Measurements from ENCODE around the gene SLC25A52. TPM values are rescaled to one million over a fixed set of nuclear protein-coding genes. Genes with fewer than 3 reads are reported as not detected.

The SLC25A52 gene
- polyA plus RNA-seq, 1 of the 3 experiments (the other 2 are of a cell fraction), result 0.03 TPM

DNA sequence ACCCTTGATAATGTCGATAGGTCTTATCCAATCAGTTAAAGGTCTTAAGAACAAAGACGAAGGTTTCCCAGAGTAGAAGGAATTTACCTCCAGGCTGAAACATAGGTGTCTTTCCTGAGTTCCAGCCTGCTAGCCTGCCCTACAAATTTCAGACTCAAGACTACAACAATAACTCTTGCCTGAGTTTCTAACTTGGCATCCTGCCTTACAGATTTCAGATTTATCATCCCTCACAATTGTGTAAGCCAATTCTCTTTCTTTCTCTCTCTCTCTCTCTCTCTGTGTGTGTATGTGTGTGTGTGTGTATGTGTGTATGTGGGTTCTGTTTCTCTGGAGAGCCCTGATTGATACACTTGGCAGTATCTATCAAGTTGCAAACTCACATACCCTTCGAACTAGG is 39.1 kb downstream of the SLC25A52 start:
- Histone ChIP-seq H3K27ac (ENCODE audit: low read depth in 2 of 2, low read length in 1 of 2) (no peak overlapping the region), H2AFZ (ENCODE audit: low read depth) (no peak overlapping the region), H3K27me3 (ENCODE audit: insufficient read depth) (no peaks in the 10 kb centered on the region; the same call in 1 of the 2 replicates), H3K4me2 (no peak overlapping the region), H3K79me2 (ENCODE audit: insufficient read depth) (no peaks in the 10 kb centered on the region), H3K36me3 (replicated peaks in 1 of 2; ENCODE audit: control insufficient read depth in 1 of 2, insufficient read depth in 2 of 2, low read length in 1 of 2) (no peaks in the 10 kb centered on the region), H3K9me3 (no peaks in the 10 kb centered on the region), H3K9me2 (no peaks in the 10 kb centered on the region), H4K20me1 (ENCODE audit: insufficient read depth) (no peaks in the 10 kb centered on the region), H3K9ac (no peak overlapping the region), H3K4me3 (ENCODE audit: low read depth in 2 of 2, low read length in 1 of 2) (no peak overlapping the region), H3K4me1 (ENCODE audit: control insufficient read depth in 1 of 2, insufficient read depth in 2 of 2, low read depth in 1 of 2, low read length in 1 of 2) (peaks cover 0 to 4% of the 10 kb centered on the region in 2 experiments; a peak in 1 of 4 replicates), H3F3A (replicated peaks; ENCODE audit: insufficient read depth) (no peaks in the 10 kb centered on the region)
- CTCF ChIA-PET, result interaction anchor here (0.6 to 4.9 kb wide), 36 partner anchors 7 to 351 kb away, joined by 3 to 92 read pairs (median 5); partner anchors contain the start of gene B4GALT6
- POLR2A ChIA-PET, result no interaction called here
- TF ChIP-seq, protein P1, sequence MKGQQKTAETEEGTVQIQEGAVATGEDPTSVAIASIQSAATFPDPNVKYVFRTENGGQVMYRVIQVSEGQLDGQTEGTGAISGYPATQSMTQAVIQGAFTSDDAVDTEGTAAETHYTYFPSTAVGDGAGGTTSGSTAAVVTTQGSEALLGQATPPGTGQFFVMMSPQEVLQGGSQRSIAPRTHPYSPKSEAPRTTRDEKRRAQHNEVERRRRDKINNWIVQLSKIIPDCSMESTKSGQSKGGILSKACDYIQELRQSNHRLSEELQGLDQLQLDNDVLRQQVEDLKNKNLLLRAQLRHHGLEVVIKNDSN (IDR thresholded peaks at IDR 0.05; ENCODE audit: borderline replicate concordance, low read depth), result no peak
- TF ChIP-seq TEAD4 (IDR thresholded peaks at IDR 0.05; ENCODE audit: borderline replicate concordance, insufficient read depth) (no peak), POLR2AphosphoS5 (IDR thresholded peaks at IDR 0.05; ENCODE audit: low read depth, low read length) (no peak), GABPA (IDR thresholded peaks at IDR 0.05; ENCODE audit: low read depth) (no peak)
- no peak for DNase-seq
- 89% methylated on average over 3 of the region's 3 CpGs for WGBS (ENCODE audit: low lambda C conversion rate)

DNA sequence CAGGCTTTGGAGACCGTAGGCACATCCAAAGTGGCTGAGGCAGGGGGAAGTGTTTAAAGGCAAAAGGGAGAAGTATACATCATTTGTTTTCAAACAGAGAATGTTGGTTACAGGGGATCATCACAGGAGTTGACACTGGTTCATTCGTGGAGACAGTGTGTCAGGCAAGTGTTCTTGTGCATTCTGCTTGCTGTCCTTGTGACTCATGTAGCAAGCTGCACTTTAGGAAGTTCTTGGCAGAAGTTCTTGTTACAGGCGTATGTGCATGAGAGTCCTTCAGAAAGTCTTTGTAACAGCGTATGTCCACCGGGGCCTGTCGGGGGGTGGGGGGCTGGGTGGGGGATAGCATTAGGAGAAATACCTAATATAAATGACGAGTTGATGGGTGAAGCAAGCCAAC is 39.8 kb downstream of the SLC25A52 start:
- H3K27me3 ChIP-seq (ENCODE audit: insufficient read depth), result no peaks in the 10 kb centered on the region; the same call in 1 of the 2 replicates
- H3K79me2 ChIP-seq (ENCODE audit: insufficient read depth), result no peaks in the 10 kb centered on the region
- ChIA-PET POLR2A (no interaction called here), CTCF (interaction anchor here (1.9 kb wide), 1 partner anchor 165 kb away, joined by 7 read pairs; no protein-coding TSS in a partner anchor)
- no peak overlapping the region for H3K9ac ChIP-seq
- no peak overlapping the region for H3K4me2 ChIP-seq
- DNase-seq, result no peak
- no peak overlapping the region for H2AFZ ChIP-seq (ENCODE audit: low read depth)
- peaks cover 0 to 4% of the 10 kb centered on the region in 2 experiments; a peak in 1 of 4 replicates for H3K4me1 ChIP-seq (ENCODE audit: control insufficient read depth in 1 of 2, insufficient read depth in 2 of 2, low read depth in 1 of 2, low read length in 1 of 2)
- no peak overlapping the region for H3K4me3 ChIP-seq (ENCODE audit: low read depth in 2 of 2, low read length in 1 of 2)
- H3K36me3 ChIP-seq (replicated peaks in 1 of 2; ENCODE audit: control insufficient read depth in 1 of 2, insufficient read depth in 2 of 2, low read length in 1 of 2), result no peaks in the 10 kb centered on the region
- H3K9me3 ChIP-seq, result no peaks in the 10 kb centered on the region
- WGBS (ENCODE audit: low lambda C conversion rate), result 56% methylated on average over 7 of the region's 7 CpGs
- no peak overlapping the region for H3K27ac ChIP-seq (ENCODE audit: low read depth in 2 of 2, low read length in 1 of 2)
- TF ChIP-seq RCOR1 (IDR thresholded peaks at IDR 0.05; ENCODE audit: low read length) (no peak), RFX5 (IDR thresholded peaks at IDR 0.05; ENCODE audit: low read length) (no peak), RAD21 (IDR thresholded peaks at IDR 0.05; ENCODE audit: low read length) (no peak), RXRA (IDR thresholded peaks at IDR 0.05; ENCODE audit: borderline replicate concordance, low read depth) (no peak), ZBTB33 (IDR thresholded peaks at IDR 0.05; ENCODE audit: borderline replicate concordance, low read depth) (no peak), SMC3 (IDR thresholded peaks at IDR 0.05; ENCODE audit: low read depth, low read length) (no peak), EZH2phosphoT487 (IDR thresholded peaks at IDR 0.05; ENCODE audit: borderline replicate concordance, low read depth) (no peak), FOSL2 (IDR thresholded peaks at IDR 0.05; ENCODE audit: borderline replicate concordance, low read depth) (no peak), ELF1 (IDR thresholded peaks at IDR 0.05) (no peak), PBX3 (IDR thresholded peaks at IDR 0.05) (no peak), TCF12 (IDR thresholded peaks at IDR 0.05) (no peak)
- TF ChIP-seq, protein P2, sequence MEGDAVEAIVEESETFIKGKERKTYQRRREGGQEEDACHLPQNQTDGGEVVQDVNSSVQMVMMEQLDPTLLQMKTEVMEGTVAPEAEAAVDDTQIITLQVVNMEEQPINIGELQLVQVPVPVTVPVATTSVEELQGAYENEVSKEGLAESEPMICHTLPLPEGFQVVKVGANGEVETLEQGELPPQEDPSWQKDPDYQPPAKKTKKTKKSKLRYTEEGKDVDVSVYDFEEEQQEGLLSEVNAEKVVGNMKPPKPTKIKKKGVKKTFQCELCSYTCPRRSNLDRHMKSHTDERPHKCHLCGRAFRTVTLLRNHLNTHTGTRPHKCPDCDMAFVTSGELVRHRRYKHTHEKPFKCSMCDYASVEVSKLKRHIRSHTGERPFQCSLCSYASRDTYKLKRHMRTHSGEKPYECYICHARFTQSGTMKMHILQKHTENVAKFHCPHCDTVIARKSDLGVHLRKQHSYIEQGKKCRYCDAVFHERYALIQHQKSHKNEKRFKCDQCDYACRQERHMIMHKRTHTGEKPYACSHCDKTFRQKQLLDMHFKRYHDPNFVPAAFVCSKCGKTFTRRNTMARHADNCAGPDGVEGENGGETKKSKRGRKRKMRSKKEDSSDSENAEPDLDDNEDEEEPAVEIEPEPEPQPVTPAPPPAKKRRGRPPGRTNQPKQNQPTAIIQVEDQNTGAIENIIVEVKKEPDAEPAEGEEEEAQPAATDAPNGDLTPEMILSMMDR (IDR thresholded peaks at IDR 0.05), result no peak
- no peaks in the 10 kb centered on the region for H3F3A ChIP-seq (replicated peaks; ENCODE audit: insufficient read depth)
- H3K9me2 ChIP-seq, result no peaks in the 10 kb centered on the region
- H4K20me1 ChIP-seq (ENCODE audit: insufficient read depth), result no peaks in the 10 kb centered on the region

Data from SK-N-SH (cell line).